GM23338 (cell line): Measurements from ENCODE around the gene CDH18.

Experiments
- CREB1 ChIP-seq: fragments of 250-450 bp; sonication (Bioruptor Pico); IDR thresholded peaks from 2 replicates; pipeline ENCODE4 v1.5.0; 2020; ENCODE audit warnings: low read depth, mild to moderate bottlenecking, moderate library complexity
- CTCF ChIP-seq, 2 experiments: fragments of 200-600 bp in 1 of 2; sonication (generic) in 1 of 2; conservative IDR thresholded peaks; 2 replicates each; pipeline versions ENCODE4 v1.5.1 to v1.6.1; 2016 to 2017; ENCODE audit warnings: antibody characterized with exemption in 2 of 2, low read depth in 2 of 2, mild to moderate bottlenecking in 2 of 2, moderate library complexity in 1 of 2
- EZH2 ChIP-seq: fragments of 200-600 bp; sonication (generic); IDR thresholded peaks from one replicate; pipeline ENCODE4 v1.8.0; 2017; ENCODE audit warnings: antibody characterized with exemption, mild to moderate bottlenecking, low read depth; ENCODE audit not compliant: unreplicated experiment
- EZH2phosphoT487 ChIP-seq: fragments of 200-600 bp; sonication (generic); IDR thresholded peaks from one replicate; pipeline ENCODE4 v1.8.1; 2018; ENCODE audit warnings: antibody characterized with exemption; ENCODE audit not compliant: unreplicated experiment
- JUNB ChIP-seq: IDR thresholded peaks from one replicate; pipeline ENCODE4 v1.6.1; 2016; ENCODE audit warnings: antibody characterized with exemption; ENCODE audit not compliant: unreplicated experiment
- NANOG ChIP-seq: IDR thresholded peaks from 2 replicates; pipeline ENCODE4 v1.6.1; 2016; ENCODE audit warnings: antibody characterized with exemption, borderline replicate concordance
- POLR2AphosphoS5 ChIP-seq: IDR thresholded peaks from 2 replicates; pipeline ENCODE4 v1.6.1; 2016; ENCODE audit warnings: antibody characterized with exemption, low read depth
- REST ChIP-seq: IDR thresholded peaks from one replicate; pipeline ENCODE4 v1.6.1; 2018; ENCODE audit warnings: antibody characterized with exemption; ENCODE audit not compliant: unreplicated experiment
- STAT1 ChIP-seq: IDR thresholded peaks from one replicate; pipeline ENCODE4 v1.6.1; 2016; ENCODE audit warnings: antibody characterized with exemption; ENCODE audit not compliant: unreplicated experiment
- ZNF114 ChIP-seq: fragments of 250-450 bp; sonication (Bioruptor Pico); IDR thresholded peaks from 2 replicates; pipeline ENCODE4 v1.5.0; 2020; ENCODE audit warnings: mild to moderate bottlenecking, moderate library complexity
- TF ChIP-seq, protein P1 (sequence below): IDR thresholded peaks from 2 replicates; pipeline ENCODE4 v1.6.1; 2016; ENCODE audit warnings: antibody characterized with exemption
- TF ChIP-seq, protein P2 (sequence below): fragments of 250-450 bp; sonication (Bioruptor Pico); IDR thresholded peaks from 2 replicates; pipeline ENCODE4 v1.5.0; 2020; ENCODE audit warnings: mild to moderate bottlenecking, moderate library complexity

- TF ChIP-seq POLR2AphosphoS5 (no peak), REST (no peak), CTCF (conservative IDR thresholded peaks at IDR 0.05; ENCODE audit: low read depth in 2 of 2) (no peak), STAT1 (no peak), CREB1 (no peak), EZH2 (no peak), NANOG (no peak), EZH2phosphoT487 (no peak), JUNB (no peak), ZNF114 (CRISPR knock-in tag) (no peak)
- TF ChIP-seq, protein P1, sequence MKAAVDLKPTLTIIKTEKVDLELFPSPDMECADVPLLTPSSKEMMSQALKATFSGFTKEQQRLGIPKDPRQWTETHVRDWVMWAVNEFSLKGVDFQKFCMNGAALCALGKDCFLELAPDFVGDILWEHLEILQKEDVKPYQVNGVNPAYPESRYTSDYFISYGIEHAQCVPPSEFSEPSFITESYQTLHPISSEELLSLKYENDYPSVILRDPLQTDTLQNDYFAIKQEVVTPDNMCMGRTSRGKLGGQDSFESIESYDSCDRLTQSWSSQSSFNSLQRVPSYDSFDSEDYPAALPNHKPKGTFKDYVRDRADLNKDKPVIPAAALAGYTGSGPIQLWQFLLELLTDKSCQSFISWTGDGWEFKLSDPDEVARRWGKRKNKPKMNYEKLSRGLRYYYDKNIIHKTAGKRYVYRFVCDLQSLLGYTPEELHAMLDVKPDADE, result no peak
- TF ChIP-seq, protein P2, sequence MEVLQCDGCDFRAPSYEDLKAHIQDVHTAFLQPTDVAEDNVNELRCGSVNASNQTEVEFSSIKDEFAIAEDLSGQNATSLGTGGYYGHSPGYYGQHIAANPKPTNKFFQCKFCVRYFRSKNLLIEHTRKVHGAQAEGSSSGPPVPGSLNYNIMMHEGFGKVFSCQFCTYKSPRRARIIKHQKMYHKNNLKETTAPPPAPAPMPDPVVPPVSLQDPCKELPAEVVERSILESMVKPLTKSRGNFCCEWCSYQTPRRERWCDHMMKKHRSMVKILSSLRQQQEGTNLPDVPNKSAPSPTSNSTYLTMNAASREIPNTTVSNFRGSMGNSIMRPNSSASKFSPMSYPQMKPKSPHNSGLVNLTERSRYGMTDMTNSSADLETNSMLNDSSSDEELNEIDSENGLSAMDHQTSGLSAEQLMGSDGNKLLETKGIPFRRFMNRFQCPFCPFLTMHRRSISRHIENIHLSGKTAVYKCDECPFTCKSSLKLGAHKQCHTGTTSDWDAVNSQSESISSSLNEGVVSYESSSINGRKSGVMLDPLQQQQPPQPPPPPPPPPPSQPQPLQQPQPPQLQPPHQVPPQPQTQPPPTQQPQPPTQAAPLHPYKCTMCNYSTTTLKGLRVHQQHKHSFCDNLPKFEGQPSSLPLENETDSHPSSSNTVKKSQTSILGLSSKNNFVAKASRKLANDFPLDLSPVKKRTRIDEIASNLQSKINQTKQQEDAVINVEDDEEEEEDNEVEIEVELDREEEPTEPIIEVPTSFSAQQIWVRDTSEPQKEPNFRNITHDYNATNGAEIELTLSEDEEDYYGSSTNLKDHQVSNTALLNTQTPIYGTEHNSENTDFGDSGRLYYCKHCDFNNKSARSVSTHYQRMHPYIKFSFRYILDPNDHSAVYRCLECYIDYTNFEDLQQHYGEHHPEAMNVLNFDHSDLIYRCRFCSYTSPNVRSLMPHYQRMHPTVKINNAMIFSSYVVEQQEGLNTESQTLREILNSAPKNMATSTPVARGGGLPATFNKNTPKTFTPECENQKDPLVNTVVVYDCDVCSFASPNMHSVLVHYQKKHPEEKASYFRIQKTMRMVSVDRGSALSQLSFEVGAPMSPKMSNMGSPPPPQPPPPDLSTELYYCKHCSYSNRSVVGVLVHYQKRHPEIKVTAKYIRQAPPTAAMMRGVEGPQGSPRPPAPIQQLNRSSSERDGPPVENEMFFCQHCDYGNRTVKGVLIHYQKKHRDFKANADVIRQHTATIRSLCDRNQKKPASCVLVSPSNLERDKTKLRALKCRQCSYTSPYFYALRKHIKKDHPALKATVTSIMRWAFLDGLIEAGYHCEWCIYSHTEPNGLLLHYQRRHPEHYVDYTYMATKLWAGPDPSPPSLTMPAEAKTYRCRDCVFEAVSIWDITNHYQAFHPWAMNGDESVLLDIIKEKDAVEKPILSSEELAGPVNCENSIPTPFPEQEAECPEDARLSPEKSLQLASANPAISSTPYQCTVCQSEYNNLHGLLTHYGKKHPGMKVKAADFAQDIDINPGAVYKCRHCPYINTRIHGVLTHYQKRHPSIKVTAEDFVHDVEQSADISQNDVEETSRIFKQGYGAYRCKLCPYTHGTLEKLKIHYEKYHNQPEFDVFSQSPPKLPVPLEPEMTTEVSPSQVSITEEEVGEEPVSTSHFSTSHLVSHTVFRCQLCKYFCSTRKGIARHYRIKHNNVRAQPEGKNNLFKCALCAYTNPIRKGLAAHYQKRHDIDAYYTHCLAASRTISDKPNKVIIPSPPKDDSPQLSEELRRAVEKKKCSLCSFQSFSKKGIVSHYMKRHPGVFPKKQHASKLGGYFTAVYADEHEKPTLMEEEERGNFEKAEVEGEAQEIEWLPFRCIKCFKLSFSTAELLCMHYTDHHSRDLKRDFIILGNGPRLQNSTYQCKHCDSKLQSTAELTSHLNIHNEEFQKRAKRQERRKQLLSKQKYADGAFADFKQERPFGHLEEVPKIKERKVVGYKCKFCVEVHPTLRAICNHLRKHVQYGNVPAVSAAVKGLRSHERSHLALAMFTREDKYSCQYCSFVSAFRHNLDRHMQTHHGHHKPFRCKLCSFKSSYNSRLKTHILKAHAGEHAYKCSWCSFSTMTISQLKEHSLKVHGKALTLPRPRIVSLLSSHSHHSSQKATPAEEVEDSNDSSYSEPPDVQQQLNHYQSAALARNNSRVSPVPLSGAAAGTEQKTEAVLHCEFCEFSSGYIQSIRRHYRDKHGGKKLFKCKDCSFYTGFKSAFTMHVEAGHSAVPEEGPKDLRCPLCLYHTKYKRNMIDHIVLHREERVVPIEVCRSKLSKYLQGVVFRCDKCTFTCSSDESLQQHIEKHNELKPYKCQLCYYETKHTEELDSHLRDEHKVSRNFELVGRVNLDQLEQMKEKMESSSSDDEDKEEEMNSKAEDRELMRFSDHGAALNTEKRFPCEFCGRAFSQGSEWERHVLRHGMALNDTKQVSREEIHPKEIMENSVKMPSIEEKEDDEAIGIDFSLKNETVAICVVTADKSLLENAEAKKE (CRISPR knock-in tag), result no peak
These were observed 41.3 kb upstream of the CDH18 start for GRCh38 chr5:20029266-20029665.
